Activated CD8-positive, alpha-beta memory T cell treated with anti-CD3 and anti-CD28 coated beads, Interleukin-2, amount 10 ng/mL, durations not matched to agents 7 days and 5 days (primary cell): Measurements from ENCODE around the gene MAP1A. TPM values are rescaled to one million over a fixed set of nuclear protein-coding genes. Genes with fewer than 3 reads are reported as not detected.
"Not testable (repeated sequence)": the region's sequence is repeated elsewhere in the genome, so short reads cannot be mapped to it uniquely, and the experiment has no call there.

Experiments
- ATAC-seq: fragments of 150-1000 bp; cut with Tn5 transposase; one replicate; pipeline ENCODE4 v1.10.0; 2021; ENCODE audit warnings: moderate library complexity
- CTCF ChIA-PET: fragments of 350-600 bp; sonication (Branson Sonifier 250); formaldehyde crosslinking; loops from one replicate; lab custom pipeline; 2021; ENCODE audit warnings: antibody characterized with exemption; lab: Charles Lee
- DNase-seq: peaks from one replicate; pipeline ENCODE4 v3.0.0-alpha.2; 2020
- H3K27ac Mint-ChIP-seq: one replicate; pipeline ENCODE4 v1.8.0; 2021; ENCODE audit warnings: mild to moderate bottlenecking, mixed read lengths
- H3K27me3 Mint-ChIP-seq: one replicate; pipeline ENCODE4 v1.8.0; 2021; ENCODE audit warnings: mixed read lengths
- H3K36me3 Mint-ChIP-seq: one replicate; pipeline ENCODE4 v1.8.0; 2021; ENCODE audit warnings: mild to moderate bottlenecking, mixed read lengths
- H3K4me1 Mint-ChIP-seq: one replicate; pipeline ENCODE4 v1.8.0; 2021; ENCODE audit warnings: mixed read lengths
- H3K4me3 Mint-ChIP-seq: one replicate; pipeline ENCODE4 v1.8.0; 2021; ENCODE audit warnings: mild to moderate bottlenecking, moderate library complexity, mixed read lengths
- H3K9me3 Mint-ChIP-seq: one replicate; pipeline ENCODE4 v1.8.0; 2022; ENCODE audit warnings: low read depth, mixed read lengths
- total RNA-seq, 2 experiments: library from RNA; stranded (reverse); gene quantifications; one replicate each; pipeline ENCODE4 v1.2.3, GENCODE V29; 2021

The MAP1A gene
- total RNA-seq, 2 experiments from 2014 or later, result 3.0 to 7.8 TPM

- no peak for DNase-seq
- no peak for ATAC-seq
Observed at GRCh38 chr15:43527016-43527801, 9.8 kb downstream of the MAP1A start.

GRCh38 chr15:43527802-43528541, 10.6 kb downstream of the MAP1A start:
- ATAC-seq (no peak), DNase-seq (no peak)
- CTCF ChIA-PET, result interaction anchor here (4.8 kb wide), 1 partner anchor 14 kb away, joined by 18 read pairs; no protein-coding TSS in a partner anchor
- no peak overlapping the region for H3K27ac Mint-ChIP-seq
- H3K27me3 Mint-ChIP-seq, result no peaks in the 10 kb centered on the region
- no peak overlapping the region for H3K4me3 Mint-ChIP-seq
- peaks cover 16% of the 10 kb centered on the region for H3K4me1 Mint-ChIP-seq
- H3K36me3 Mint-ChIP-seq, result no peaks in the 10 kb centered on the region
- H3K9me3 Mint-ChIP-seq, result no peaks in the 10 kb centered on the region

More at GRCh38 chr15:43527016-43527801, 9.8 kb downstream of the MAP1A start:
- Mint-ChIP-seq H3K4me1 (peaks cover 16% of the 10 kb centered on the region), H3K36me3 (no peaks in the 10 kb centered on the region), H3K9me3 (no peaks in the 10 kb centered on the region), H3K27me3 (no peaks in the 10 kb centered on the region), H3K27ac (no peak overlapping the region), H3K4me3 (no peak overlapping the region)
- CTCF ChIA-PET, result interaction anchor here (4.8 kb wide), 1 partner anchor 13 kb away, joined by 18 read pairs; no protein-coding TSS in a partner anchor

- Mint-ChIP-seq H3K36me3 (no peaks in the 10 kb centered on the region), H3K27ac (no peak overlapping the region), H3K4me1 (peaks cover 16% of the 10 kb centered on the region), H3K27me3 (no peaks in the 10 kb centered on the region), H3K9me3 (no peaks in the 10 kb centered on the region), H3K4me3 (no peak overlapping the region)
- ATAC-seq (no peak), DNase-seq (no peak)
- CTCF ChIA-PET, result interaction anchor here (4.8 kb wide), 1 partner anchor 14 kb away, joined by 18 read pairs; no protein-coding TSS in a partner anchor
Observed at GRCh38 chr15:43528542-43529007, 11.2 kb downstream of the MAP1A start.

- CTCF ChIA-PET, result no interaction called here
Observed at GRCh38 chr15:43529141-43529540, 11.7 kb downstream of the MAP1A start.

GRCh38 chr15:43529587-43530345, 12.4 kb downstream of the MAP1A start:
- CTCF ChIA-PET, result no interaction called here
- ATAC-seq, result no peak
- H3K9me3 Mint-ChIP-seq, result no peaks in the 10 kb centered on the region
- no peaks in the 10 kb centered on the region for H3K27me3 Mint-ChIP-seq
- no peak for DNase-seq
- H3K4me1 Mint-ChIP-seq, result peaks cover 16% of the 10 kb centered on the region
- H3K36me3 Mint-ChIP-seq, result no peaks in the 10 kb centered on the region
- no peak overlapping the region for H3K4me3 Mint-ChIP-seq
- H3K27ac Mint-ChIP-seq, result no peak overlapping the region

More at GRCh38 chr15:43529141-43529540, 11.7 kb downstream of the MAP1A start:
- DNase-seq (no peak), ATAC-seq (no peak)
- Mint-ChIP-seq H3K27me3 (no peaks in the 10 kb centered on the region), H3K36me3 (no peaks in the 10 kb centered on the region), H3K9me3 (no peaks in the 10 kb centered on the region), H3K4me3 (no peak overlapping the region), H3K4me1 (peaks cover 16% of the 10 kb centered on the region), H3K27ac (no peak overlapping the region)

- DNase-seq (no peak), ATAC-seq (no peak)
- H3K9me3 Mint-ChIP-seq, result no peaks in the 10 kb centered on the region
- H3K4me3 Mint-ChIP-seq, result no peak overlapping the region
- no peak overlapping the region for H3K27ac Mint-ChIP-seq
- no peaks in the 10 kb centered on the region for H3K36me3 Mint-ChIP-seq
- H3K4me1 Mint-ChIP-seq, result peaks cover 4% of the 10 kb centered on the region
- no peaks in the 10 kb centered on the region for H3K27me3 Mint-ChIP-seq
- CTCF ChIA-PET, result interaction anchor here (0.6 kb wide), 1 partner anchor 73 kb away, joined by 3 read pairs; no protein-coding TSS in a partner anchor
Observed at GRCh38 chr15:43531018-43531670, 13.7 kb downstream of the MAP1A start.

GRCh38 chr15:43532826-43533225, 15.4 kb downstream of the MAP1A start:
- DNase-seq, H3K36me3 Mint-ChIP-seq, H3K4me1 Mint-ChIP-seq, CTCF ChIA-PET, H3K27ac Mint-ChIP-seq, ATAC-seq, H3K9me3 Mint-ChIP-seq, H3K4me3 Mint-ChIP-seq, H3K27me3 Mint-ChIP-seq: not testable (repeated sequence)

- CTCF ChIA-PET, result no interaction called here
- no peak for ATAC-seq
Observed at GRCh38 chr15:43534897-43535296, 17.5 kb downstream of the MAP1A start.

GRCh38 chr15:43538091-43538490, 20.7 kb downstream of the MAP1A start:
- H3K27me3 Mint-ChIP-seq, result no peaks in the 10 kb centered on the region
- H3K9me3 Mint-ChIP-seq, result no peaks in the 10 kb centered on the region
- H3K27ac Mint-ChIP-seq, result no peak overlapping the region
- DNase-seq (no peak), ATAC-seq (no peak)
- H3K36me3 Mint-ChIP-seq, result no peaks in the 10 kb centered on the region
- H3K4me3 Mint-ChIP-seq, result no peak overlapping the region
- CTCF ChIA-PET, result no interaction called here
- H3K4me1 Mint-ChIP-seq, result peaks cover 8% of the 10 kb centered on the region

More at GRCh38 chr15:43534897-43535296, 17.5 kb downstream of the MAP1A start:
- Mint-ChIP-seq H3K9me3 (no peaks in the 10 kb centered on the region), H3K4me3 (no peak overlapping the region), H3K27ac (no peak overlapping the region), H3K36me3 (no peaks in the 10 kb centered on the region), H3K4me1 (no peaks in the 10 kb centered on the region), H3K27me3 (no peaks in the 10 kb centered on the region)
- no peak for DNase-seq

- Mint-ChIP-seq H3K27ac (no peak overlapping the region), H3K27me3 (no peaks in the 10 kb centered on the region), H3K4me3 (no peak overlapping the region), H3K36me3 (no peaks in the 10 kb centered on the region), H3K4me1 (peaks cover 8% of the 10 kb centered on the region), H3K9me3 (no peaks in the 10 kb centered on the region)
- CTCF ChIA-PET, result interaction anchor here (1.0 kb wide), 1 partner anchor 31 kb away, joined by 3 read pairs; no protein-coding TSS in a partner anchor
- ATAC-seq (no peak), DNase-seq (no peak)
Observed at GRCh38 chr15:43541785-43542184, 24.4 kb downstream of the MAP1A start.

GRCh38 chr15:43544266-43544665, 26.9 kb downstream of the MAP1A start:
- ATAC-seq (no peak), DNase-seq (no peak)
- Mint-ChIP-seq H3K9me3 (no peaks in the 10 kb centered on the region), H3K27ac (no peak overlapping the region), H3K27me3 (no peaks in the 10 kb centered on the region), H3K4me1 (peaks cover 8% of the 10 kb centered on the region), H3K4me3 (no peak overlapping the region), H3K36me3 (peaks cover 10% of the 10 kb centered on the region)
- CTCF ChIA-PET, result interaction anchor here (0.7 kb wide), 1 partner anchor 256 kb away, joined by 3 read pairs; no protein-coding TSS in a partner anchor

- H3K4me1 Mint-ChIP-seq, result peaks cover 8% of the 10 kb centered on the region
- ATAC-seq (no peak), DNase-seq (no peak)
- H3K27ac Mint-ChIP-seq, result no peak overlapping the region
- H3K27me3 Mint-ChIP-seq, result no peaks in the 10 kb centered on the region
- CTCF ChIA-PET, result no interaction called here
- H3K9me3 Mint-ChIP-seq, result no peaks in the 10 kb centered on the region
- H3K36me3 Mint-ChIP-seq, result peaks cover 10% of the 10 kb centered on the region
- no peak overlapping the region for H3K4me3 Mint-ChIP-seq
Observed at GRCh38 chr15:43545426-43545825, 28.0 kb downstream of the MAP1A start.
